Memory B cell (primary cell): Measurements from ENCODE around the gene BCAS3.

Experiments used
- ATAC-seq: fragments of 150-1000 bp; cut with Tn5 transposase; 2 replicates; pipeline ENCODE4 v1.10.0; 2021; ENCODE audit warnings: low read depth, mild to moderate bottlenecking, moderate library complexity
- DNase-seq, 2 donors: peaks; one replicate each; pipeline ENCODE4 v3.0.0; 2022; ENCODE audit warnings: low spot score in 2 of 2
- H3K27ac Mint-ChIP-seq: one replicate; pipeline ENCODE4 v1.8.0; 2022; ENCODE audit warnings: mild to moderate bottlenecking, moderate library complexity, mixed read lengths
- H3K27me3 Mint-ChIP-seq: one replicate; pipeline ENCODE4 v1.8.0; 2022; ENCODE audit warnings: mixed read lengths
- H3K36me3 Mint-ChIP-seq: one replicate; pipeline ENCODE4 v1.8.0; 2022; ENCODE audit warnings: mild to moderate bottlenecking, mixed read lengths
- H3K4me1 Mint-ChIP-seq: one replicate; pipeline ENCODE4 v1.8.0; 2022; ENCODE audit warnings: mixed read lengths
- H3K4me3 Mint-ChIP-seq: one replicate; pipeline ENCODE4 v1.8.0; 2022; ENCODE audit warnings: mild to moderate bottlenecking, moderate library complexity, mixed read lengths
- H3K9me3 Mint-ChIP-seq: one replicate; pipeline ENCODE4 v1.8.0; 2022; ENCODE audit warnings: mixed read lengths

BCAS3 gene

GRCh38 chr17:60677308-60678117, at the start of gene BCAS3:
Gene BCAS3, plus strand, starts transcription at chr17:60677851.
- ATAC-seq, result peak; percentile 93
- H3K4me1 Mint-ChIP-seq, result peaks cover 14% of the 10 kb centered on the region
- peak; percentile 83 to 92 for DNase-seq
- peak within 1 kb of the TSS; percentile 99 for H3K4me3 Mint-ChIP-seq
- peak within 1 kb of the TSS; percentile 96 for H3K27ac Mint-ChIP-seq
- peaks cover 1% of the 10 kb centered on the region for H3K9me3 Mint-ChIP-seq
- peaks cover 4% of the 10 kb centered on the region for H3K36me3 Mint-ChIP-seq
- H3K27me3 Mint-ChIP-seq, result no peaks in the 10 kb centered on the region

- peaks cover 2% of the 10 kb centered on the region for H3K4me1 Mint-ChIP-seq
- H3K27ac Mint-ChIP-seq, result peak overlapping the region; percentile 36
- H3K36me3 Mint-ChIP-seq, result peaks cover 7% of the 10 kb centered on the region
- ATAC-seq, result no peak
- DNase-seq, result no peak
- no peaks in the 10 kb centered on the region for H3K27me3 Mint-ChIP-seq
- H3K9me3 Mint-ChIP-seq, result no peaks in the 10 kb centered on the region
- H3K4me3 Mint-ChIP-seq, result no peak overlapping the region
Measured at GRCh38 chr17:60628252-60628889, 49.3 kb upstream of the BCAS3 start.

GRCh38 chr17:60629120-60629519, 48.5 kb upstream of the BCAS3 start:
- ATAC-seq, result no peak
- Mint-ChIP-seq H3K4me3 (no peak overlapping the region), H3K27ac (no peak overlapping the region), H3K27me3 (no peaks in the 10 kb centered on the region), H3K9me3 (no peaks in the 10 kb centered on the region), H3K36me3 (peaks cover 7% of the 10 kb centered on the region), H3K4me1 (peaks cover 2% of the 10 kb centered on the region)
- DNase-seq, result no peak

GRCh38 chr17:60630352-60630751, 47.3 kb upstream of the BCAS3 start:
- H3K27me3 Mint-ChIP-seq, result no peaks in the 10 kb centered on the region
- peaks cover 2% of the 10 kb centered on the region for H3K4me1 Mint-ChIP-seq
- ATAC-seq, result no peak
- DNase-seq, result no peak
- H3K27ac Mint-ChIP-seq, result peak overlapping the region; percentile 70
- no peaks in the 10 kb centered on the region for H3K9me3 Mint-ChIP-seq
- H3K36me3 Mint-ChIP-seq, result peaks cover 7% of the 10 kb centered on the region
- H3K4me3 Mint-ChIP-seq, result no peak overlapping the region

- Mint-ChIP-seq H3K4me3 (no peak overlapping the region), H3K9me3 (no peaks in the 10 kb centered on the region), H3K36me3 (peaks cover 7% of the 10 kb centered on the region), H3K27me3 (no peaks in the 10 kb centered on the region), H3K27ac (peak overlapping the region; percentile 70), H3K4me1 (peaks cover 2% of the 10 kb centered on the region)
- no peak for ATAC-seq
- no peak for DNase-seq
Measured at GRCh38 chr17:60631119-60631518, 46.5 kb upstream of the BCAS3 start.

- H3K9me3 Mint-ChIP-seq, result no peaks in the 10 kb centered on the region
- DNase-seq, result no peak
- no peak for ATAC-seq
- peaks cover 3% of the 10 kb centered on the region for H3K4me1 Mint-ChIP-seq
- H3K36me3 Mint-ChIP-seq, result peaks cover 7% of the 10 kb centered on the region
- H3K27me3 Mint-ChIP-seq, result no peaks in the 10 kb centered on the region
- no peak overlapping the region for H3K4me3 Mint-ChIP-seq
- H3K27ac Mint-ChIP-seq, result no peak overlapping the region
Measured at GRCh38 chr17:60637683-60638082, 40.0 kb upstream of the BCAS3 start.

GRCh38 chr17:60639019-60639330, 38.7 kb upstream of the BCAS3 start:
- H3K36me3 Mint-ChIP-seq, result peaks cover 7% of the 10 kb centered on the region
- ATAC-seq (no peak), DNase-seq (no peak)
- no peaks in the 10 kb centered on the region for H3K27me3 Mint-ChIP-seq
- H3K27ac Mint-ChIP-seq, result no peak overlapping the region
- peaks cover 3% of the 10 kb centered on the region for H3K4me1 Mint-ChIP-seq
- no peak overlapping the region for H3K4me3 Mint-ChIP-seq
- no peaks in the 10 kb centered on the region for H3K9me3 Mint-ChIP-seq

GRCh38 chr17:60640503-60640902, 37.1 kb upstream of the BCAS3 start:
- Mint-ChIP-seq H3K27ac (no peak overlapping the region), H3K9me3 (no peaks in the 10 kb centered on the region), H3K27me3 (no peaks in the 10 kb centered on the region), H3K4me3 (no peak overlapping the region), H3K36me3 (peaks cover 7% of the 10 kb centered on the region), H3K4me1 (peaks cover 3% of the 10 kb centered on the region)
- ATAC-seq, result no peak
- DNase-seq, result no peak

- H3K36me3 Mint-ChIP-seq, result peaks cover 7% of the 10 kb centered on the region
- H3K9me3 Mint-ChIP-seq, result no peaks in the 10 kb centered on the region
- H3K27ac Mint-ChIP-seq, result no peak overlapping the region
- H3K4me3 Mint-ChIP-seq, result no peak overlapping the region
- H3K4me1 Mint-ChIP-seq, result peaks cover 3% of the 10 kb centered on the region
- DNase-seq, result no peak
- ATAC-seq, result no peak
- H3K27me3 Mint-ChIP-seq, result no peaks in the 10 kb centered on the region
Measured at GRCh38 chr17:60641126-60641525, 36.5 kb upstream of the BCAS3 start.

GRCh38 chr17:60641810-60642220, 35.8 kb upstream of the BCAS3 start:
- peaks cover 5% of the 10 kb centered on the region for H3K36me3 Mint-ChIP-seq
- H3K27ac Mint-ChIP-seq, result no peak overlapping the region
- no peaks in the 10 kb centered on the region for H3K27me3 Mint-ChIP-seq
- H3K9me3 Mint-ChIP-seq, result no peaks in the 10 kb centered on the region
- peak; percentile 25 to 41 for DNase-seq
- peaks cover 3% of the 10 kb centered on the region for H3K4me1 Mint-ChIP-seq
- peak; percentile 51 for ATAC-seq
- no peak overlapping the region for H3K4me3 Mint-ChIP-seq

- H3K4me1 Mint-ChIP-seq, result no peaks in the 10 kb centered on the region
- no peak for ATAC-seq
- no peak overlapping the region for H3K4me3 Mint-ChIP-seq
- H3K36me3 Mint-ChIP-seq, result peaks cover 20% of the 10 kb centered on the region
- DNase-seq, result no peak
- H3K27ac Mint-ChIP-seq, result no peak overlapping the region
- no peaks in the 10 kb centered on the region for H3K27me3 Mint-ChIP-seq
- H3K9me3 Mint-ChIP-seq, result no peaks in the 10 kb centered on the region
Measured at GRCh38 chr17:60645918-60646523, 31.6 kb upstream of the BCAS3 start.

- Mint-ChIP-seq H3K36me3 (peaks cover 21% of the 10 kb centered on the region), H3K27me3 (no peaks in the 10 kb centered on the region), H3K4me3 (no peak overlapping the region), H3K4me1 (no peaks in the 10 kb centered on the region), H3K9me3 (no peaks in the 10 kb centered on the region), H3K27ac (no peak overlapping the region)
- ATAC-seq (no peak), DNase-seq (no peak)
Measured at GRCh38 chr17:60646701-60647100, 30.9 kb upstream of the BCAS3 start.

- Mint-ChIP-seq H3K27me3 (no peaks in the 10 kb centered on the region), H3K36me3 (peaks cover 23% of the 10 kb centered on the region), H3K4me3 (no peak overlapping the region), H3K9me3 (no peaks in the 10 kb centered on the region), H3K4me1 (peaks cover 7% of the 10 kb centered on the region), H3K27ac (no peak overlapping the region)
- no peak for DNase-seq
- ATAC-seq, result no peak
Measured at GRCh38 chr17:60647705-60648104, 29.9 kb upstream of the BCAS3 start.

- Mint-ChIP-seq H3K27me3 (no peaks in the 10 kb centered on the region), H3K4me3 (no peak overlapping the region), H3K27ac (no peak overlapping the region), H3K36me3 (peaks cover 29% of the 10 kb centered on the region), H3K9me3 (no peaks in the 10 kb centered on the region), H3K4me1 (peaks cover 13% of the 10 kb centered on the region)
- peak; percentile 100 for ATAC-seq
- peak in 1 of 2 donors; percentile 18 for DNase-seq
Measured at GRCh38 chr17:60652454-60653247, 25.0 kb upstream of the BCAS3 start.
